ENCODE data around the gene ANKMY1.

DNA sequence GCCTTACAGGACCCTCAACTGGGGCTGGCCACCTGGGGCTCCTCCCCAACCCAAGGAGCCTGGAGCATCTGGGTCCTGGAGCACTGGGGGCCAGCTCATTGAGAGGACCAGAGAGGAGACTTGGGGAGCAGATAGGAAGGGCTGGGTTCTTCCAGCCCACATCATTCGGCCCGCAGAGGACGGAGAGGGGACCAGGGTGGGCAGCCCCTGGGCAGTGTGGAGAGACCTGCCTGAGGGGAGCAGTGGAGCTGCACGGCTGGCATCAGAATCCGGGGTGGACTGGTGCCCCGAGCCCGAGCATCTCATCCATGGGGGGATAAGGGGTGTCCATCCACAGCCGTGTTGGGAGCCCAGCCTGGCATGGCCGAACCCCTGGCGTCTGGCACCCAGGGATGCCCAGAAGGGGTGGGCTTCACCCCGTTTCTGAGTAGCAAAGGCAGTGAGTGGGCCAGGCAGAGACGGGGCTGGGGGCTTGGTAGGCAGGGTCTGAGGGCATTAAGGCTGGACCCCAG, 111.1 kb downstream of the ANKMY1 start:
- TF ChIP-seq, protein P1, sequence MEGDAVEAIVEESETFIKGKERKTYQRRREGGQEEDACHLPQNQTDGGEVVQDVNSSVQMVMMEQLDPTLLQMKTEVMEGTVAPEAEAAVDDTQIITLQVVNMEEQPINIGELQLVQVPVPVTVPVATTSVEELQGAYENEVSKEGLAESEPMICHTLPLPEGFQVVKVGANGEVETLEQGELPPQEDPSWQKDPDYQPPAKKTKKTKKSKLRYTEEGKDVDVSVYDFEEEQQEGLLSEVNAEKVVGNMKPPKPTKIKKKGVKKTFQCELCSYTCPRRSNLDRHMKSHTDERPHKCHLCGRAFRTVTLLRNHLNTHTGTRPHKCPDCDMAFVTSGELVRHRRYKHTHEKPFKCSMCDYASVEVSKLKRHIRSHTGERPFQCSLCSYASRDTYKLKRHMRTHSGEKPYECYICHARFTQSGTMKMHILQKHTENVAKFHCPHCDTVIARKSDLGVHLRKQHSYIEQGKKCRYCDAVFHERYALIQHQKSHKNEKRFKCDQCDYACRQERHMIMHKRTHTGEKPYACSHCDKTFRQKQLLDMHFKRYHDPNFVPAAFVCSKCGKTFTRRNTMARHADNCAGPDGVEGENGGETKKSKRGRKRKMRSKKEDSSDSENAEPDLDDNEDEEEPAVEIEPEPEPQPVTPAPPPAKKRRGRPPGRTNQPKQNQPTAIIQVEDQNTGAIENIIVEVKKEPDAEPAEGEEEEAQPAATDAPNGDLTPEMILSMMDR (IDR thresholded peaks at IDR 0.05): no peak
- TF ChIP-seq POLR2A (IDR thresholded peaks at IDR 0.05; ENCODE audit: low read depth): no peak
